Measurements from ENCODE around the gene RBM43. TPM values are rescaled to one million over a fixed set of nuclear protein-coding genes. Genes with fewer than 3 reads are reported as not detected.

Gene RBM43
- total and polyA plus RNA-seq, 4 experiments from 2014 or later = 2.2 to 20.7 (median 11.4) TPM

DNA sequence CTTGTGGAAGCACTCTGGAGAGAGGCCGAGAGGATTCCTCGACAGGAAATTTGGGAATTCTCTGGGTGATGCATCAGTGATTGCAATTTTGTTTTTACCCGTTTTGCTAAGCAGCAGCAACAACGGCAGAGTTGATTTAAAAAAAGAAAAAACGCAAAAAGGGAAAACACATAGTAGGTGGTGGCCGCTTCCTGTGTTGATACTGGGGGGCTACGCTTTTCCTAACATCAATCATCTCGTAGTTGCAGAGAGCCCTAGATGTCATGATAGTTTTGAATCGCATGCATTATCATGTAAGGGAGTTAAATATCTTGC lies 271 bp upstream of the RBM43 start:
- Histone ChIP-seq H3K9me3 (ENCODE audit: control insufficient read depth in 1 of 2, low read length in 2 of 2) (no peaks in the 10 kb centered on the region), H3K4me3 (ENCODE audit: low read length in 2 of 2) (peak overlapping the region; percentile 78 to 98), H3K36me3 (ENCODE audit: insufficient read depth, low read length) (no peaks in the 10 kb centered on the region), H3K27ac (ENCODE audit: low read depth, low read length) (peak overlapping the region; percentile 94), H3K4me1 (ENCODE audit: insufficient read depth, low read length) (peaks cover 20% of the 10 kb centered on the region), H3K27me3 (ENCODE audit: insufficient read depth, low read length) (no peaks in the 10 kb centered on the region)
- peaks cover 19 to 31% (median 22%) of the 10 kb centered on the region in 4 donors for H3K4me1 Mint-ChIP-seq
- H3K36me3 Mint-ChIP-seq = peaks cover 4 to 10% of the 10 kb centered on the region in 2 donors
- H3K4me3 Mint-ChIP-seq = peak overlapping the region; percentile 80 to 96 (median 94)
- H3K9me3 Mint-ChIP-seq = peaks cover 0 to 1% (median 0%) of the 10 kb centered on the region in 8 donors
- POLR2A ChIA-PET (ENCODE audit: partially characterized antibody) = interaction anchor here (0.8 to 5.2 kb wide), 13 partner anchors 9 to 1675 kb away, joined by 3 to 139 read pairs (median 8); partner anchors contain the start of genes ARL5A, ARL6IP6, MMADHC and NMI
- no peak for DNase-seq
- no peaks in the 10 kb centered on the region for H3K27me3 Mint-ChIP-seq
- CTCF ChIA-PET (ENCODE audit: partially characterized antibody) = interaction anchor here (0.7 to 2.3 kb wide), 5 partner anchors 12 to 1675 kb away, joined by 3 to 14 read pairs (median 4); partner anchors contain the start of gene NMI
- intact Hi-C loops (cut with micrococcal nuclease) = loop anchor here (1.0 to 5.0 kb wide), 6 partner anchors 27 to 1675 kb away; partner anchors contain the start of genes ARL5A, ARL6IP6, MMADHC and NMI
- peak overlapping the region; percentile 92 to 98 (median 97) for H3K27ac Mint-ChIP-seq

DNA sequence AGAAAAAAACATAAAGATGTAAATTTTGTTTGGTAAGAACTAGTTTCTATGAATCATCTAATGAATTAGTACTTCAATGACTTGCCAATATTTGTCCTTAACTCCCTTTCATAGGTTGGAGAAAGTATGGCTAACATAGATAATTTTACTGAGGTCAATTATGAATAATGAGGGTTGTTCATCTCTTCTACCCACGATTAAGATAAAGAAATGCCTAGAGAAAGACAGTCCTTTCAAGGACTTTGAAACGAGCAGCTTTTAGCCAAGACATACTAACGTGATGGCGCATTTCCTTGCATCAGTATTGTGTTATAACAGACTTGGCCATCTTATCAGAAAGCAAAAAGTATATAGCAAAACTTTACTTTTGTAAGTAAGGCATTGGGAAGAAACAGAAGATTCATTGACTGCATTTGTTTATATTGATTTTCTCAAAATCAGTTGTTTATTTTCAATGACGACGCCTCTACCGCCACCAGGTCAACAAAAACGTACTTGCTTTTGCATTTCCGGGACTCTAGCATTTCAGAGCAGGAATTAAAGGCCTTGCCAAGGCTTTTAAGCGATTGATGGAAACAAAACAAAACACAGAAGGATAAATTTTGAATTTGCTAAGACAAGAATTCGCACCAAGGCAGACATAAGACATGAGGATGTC lies 961 bp downstream of the RBM43 start:
- ChIA-PET CTCF (ENCODE audit: partially characterized antibody) (interaction anchor here (0.6 to 2.3 kb wide), 3 partner anchors 22 to 176 kb away, joined by 3 to 14 read pairs (median 6); partner anchors contain the start of gene NMI), POLR2A (ENCODE audit: partially characterized antibody) (interaction anchor here (0.9 to 5.2 kb wide), 13 partner anchors 13 to 1674 kb away, joined by 3 to 139 read pairs (median 8); partner anchors contain the start of genes ARL6IP6, MMADHC, NMI and RIF1)
- H3K27ac ChIP-seq (ENCODE audit: low read depth, low read length) = peak overlapping the region; percentile 94
- H3K27me3 ChIP-seq (ENCODE audit: insufficient read depth, low read length) = no peaks in the 10 kb centered on the region
- peak overlapping the region; percentile 85 to 100 (median 93) for H3K27ac Mint-ChIP-seq
- peaks cover 20% of the 10 kb centered on the region for H3K4me1 ChIP-seq (ENCODE audit: insufficient read depth, low read length)
- H3K36me3 Mint-ChIP-seq = peaks cover 4 to 13% of the 10 kb centered on the region in 2 donors
- peaks cover 0 to 1% (median 0%) of the 10 kb centered on the region in 8 donors for H3K9me3 Mint-ChIP-seq
- H3K4me1 Mint-ChIP-seq = peaks cover 19 to 32% (median 22%) of the 10 kb centered on the region in 4 donors
- intact Hi-C loops (cut with micrococcal nuclease) = loop anchor here (1.0 to 5.0 kb wide), 6 partner anchors 29 to 1674 kb away; partner anchors contain the start of genes ARL5A, ARL6IP6, MMADHC and NMI
- peak in 2 of 5 donors; percentile 63 for DNase-seq
- H3K9me3 ChIP-seq (ENCODE audit: control insufficient read depth in 1 of 2, low read length in 2 of 2) = no peaks in the 10 kb centered on the region
- H3K4me3 Mint-ChIP-seq = peak overlapping the region; percentile 80 to 98 (median 94)
- H3K4me3 ChIP-seq (ENCODE audit: low read length in 2 of 2) = peak overlapping the region; percentile 78 to 98
- no peaks in the 10 kb centered on the region for H3K36me3 ChIP-seq (ENCODE audit: insufficient read depth, low read length)
- H3K27me3 Mint-ChIP-seq = no peaks in the 10 kb centered on the region

DNA sequence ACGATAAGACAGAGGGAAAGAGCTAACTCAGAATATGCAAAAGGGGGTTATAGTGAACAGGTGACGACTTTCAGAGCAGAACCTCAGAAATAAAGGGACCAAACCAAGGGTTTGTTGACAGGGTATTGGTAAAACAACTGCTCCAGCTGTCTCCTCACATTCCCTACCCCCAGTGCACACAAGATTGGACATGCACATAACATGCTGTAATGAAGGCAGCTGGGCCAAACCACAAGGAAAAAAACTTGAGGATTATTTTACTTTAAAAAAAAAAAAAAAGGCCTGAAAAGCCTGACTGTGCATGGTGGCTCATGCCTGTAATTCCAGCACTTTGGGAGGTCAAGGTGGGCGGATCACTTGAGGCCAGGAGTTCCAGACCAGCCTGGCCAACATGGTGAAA lies 3.5 kb downstream of the RBM43 start:
- intact Hi-C loops (cut with micrococcal nuclease) = no loop called here
- CTCF ChIA-PET (ENCODE audit: partially characterized antibody) = interaction anchor here (3.2 kb wide), 1 partner anchor 18 kb away, joined by 11 read pairs; no protein-coding TSS in a partner anchor
- Mint-ChIP-seq H3K4me1 (peaks cover 22 to 39% (median 25%) of the 10 kb centered on the region in 4 donors), H3K27me3 (no peaks in the 10 kb centered on the region), H3K4me3 (no peak overlapping the region), H3K36me3 (peaks cover 25 to 31% of the 10 kb centered on the region in 2 donors), H3K9me3 (peaks cover 0 to 1% (median 0%) of the 10 kb centered on the region in 8 donors), H3K27ac (peak overlapping the region in 1 of 7 donors; percentile 8)
- H3K27me3 ChIP-seq (ENCODE audit: insufficient read depth, low read length) = no peaks in the 10 kb centered on the region
- no peak for DNase-seq
- POLR2A ChIA-PET (ENCODE audit: partially characterized antibody) = no interaction called here
- peaks cover 20% of the 10 kb centered on the region for H3K4me1 ChIP-seq (ENCODE audit: insufficient read depth, low read length)
- no peak overlapping the region for H3K27ac ChIP-seq (ENCODE audit: low read depth, low read length)
- no peak overlapping the region for H3K4me3 ChIP-seq (ENCODE audit: low read length in 2 of 2)
- no peaks in the 10 kb centered on the region for H3K9me3 ChIP-seq (ENCODE audit: control insufficient read depth in 1 of 2, low read length in 2 of 2)
- H3K36me3 ChIP-seq (ENCODE audit: insufficient read depth, low read length) = no peaks in the 10 kb centered on the region

DNA sequence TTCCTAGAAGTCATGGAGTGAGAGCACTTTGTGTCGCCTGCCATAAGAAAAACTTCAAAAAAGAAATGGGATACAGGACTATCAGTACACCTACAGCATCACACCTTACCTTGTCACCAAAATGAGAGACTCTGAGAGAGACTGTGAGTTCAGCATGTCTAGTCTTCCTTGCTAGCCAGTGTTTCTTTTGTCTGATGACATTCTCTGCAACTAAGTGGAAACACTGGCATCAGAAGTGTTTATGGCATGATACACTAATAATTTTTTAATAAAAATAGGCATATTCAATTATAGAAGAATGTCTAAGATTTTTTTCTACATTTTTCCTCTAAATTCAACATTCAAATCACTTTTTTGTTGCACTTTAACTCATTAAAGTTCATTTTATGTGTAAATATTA lies 9.0 kb downstream of the RBM43 start:
- Histone ChIP-seq H3K9me3 (ENCODE audit: control insufficient read depth in 1 of 2, low read length in 2 of 2) (peaks cover 0 to 7% of the 10 kb centered on the region in 2 donors), H3K4me1 (ENCODE audit: insufficient read depth, low read length) (no peaks in the 10 kb centered on the region), H3K4me3 (ENCODE audit: low read length in 2 of 2) (no peak overlapping the region), H3K36me3 (ENCODE audit: insufficient read depth, low read length) (peaks cover 12% of the 10 kb centered on the region), H3K27ac (ENCODE audit: low read depth, low read length) (no peak overlapping the region), H3K27me3 (ENCODE audit: insufficient read depth, low read length) (no peaks in the 10 kb centered on the region)
- DNase-seq = no peak
- no peak overlapping the region for H3K4me3 Mint-ChIP-seq
- CTCF ChIA-PET (ENCODE audit: partially characterized antibody) = no interaction called here
- H3K27me3 Mint-ChIP-seq = no peaks in the 10 kb centered on the region
- POLR2A ChIA-PET (ENCODE audit: partially characterized antibody) = no interaction called here
- intact Hi-C loops (cut with micrococcal nuclease) = no loop called here
- H3K9me3 Mint-ChIP-seq = peaks cover 0 to 34% (median 27%) of the 10 kb centered on the region in 8 donors
- no peak overlapping the region for H3K27ac Mint-ChIP-seq
- peaks cover 0 to 14% (median 10%) of the 10 kb centered on the region in 4 donors for H3K4me1 Mint-ChIP-seq
- H3K36me3 Mint-ChIP-seq = peaks cover 66 to 71% of the 10 kb centered on the region in 2 donors

DNA sequence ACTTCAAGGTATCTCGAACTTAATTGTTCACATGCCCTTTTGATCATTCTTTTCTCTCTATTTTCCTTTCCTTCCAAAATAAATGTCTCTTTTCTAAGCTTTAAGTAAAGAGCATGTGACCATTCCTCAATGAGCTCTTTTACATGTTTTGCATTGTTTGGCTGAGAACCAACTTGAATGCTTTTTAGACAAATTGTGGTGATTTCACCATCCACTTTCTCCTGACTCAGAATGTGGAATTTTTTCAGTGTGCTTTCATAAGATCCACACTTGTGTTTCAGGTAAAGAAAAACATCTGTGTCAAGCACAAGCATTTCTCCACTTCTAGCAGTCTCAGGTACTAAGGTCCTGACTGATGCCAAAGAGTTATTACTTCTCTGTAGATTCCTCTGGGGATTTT lies 10.7 kb downstream of the RBM43 start:
- no peak overlapping the region for H3K27ac ChIP-seq (ENCODE audit: low read depth, low read length)
- Mint-ChIP-seq H3K27me3 (no peaks in the 10 kb centered on the region), H3K4me3 (no peak overlapping the region), H3K27ac (no peak overlapping the region), H3K36me3 (peaks cover 64 to 72% of the 10 kb centered on the region in 2 donors), H3K4me1 (peaks cover 0 to 8% (median 7%) of the 10 kb centered on the region in 4 donors), H3K9me3 (peaks cover 0 to 41% (median 28%) of the 10 kb centered on the region in 8 donors)
- CTCF ChIA-PET (ENCODE audit: partially characterized antibody) = interaction anchor here (5.7 kb wide), 1 partner anchor 11 kb away, joined by 36 read pairs; no protein-coding TSS in a partner anchor
- H3K4me1 ChIP-seq (ENCODE audit: insufficient read depth, low read length) = no peaks in the 10 kb centered on the region
- DNase-seq = no peak
- H3K27me3 ChIP-seq (ENCODE audit: insufficient read depth, low read length) = no peaks in the 10 kb centered on the region
- POLR2A ChIA-PET (ENCODE audit: partially characterized antibody) = no interaction called here
- no peak overlapping the region for H3K4me3 ChIP-seq (ENCODE audit: low read length in 2 of 2)
- peaks cover 12% of the 10 kb centered on the region for H3K36me3 ChIP-seq (ENCODE audit: insufficient read depth, low read length)
- intact Hi-C loops (cut with micrococcal nuclease) = no loop called here
- peaks cover 0 to 10% of the 10 kb centered on the region in 2 donors for H3K9me3 ChIP-seq (ENCODE audit: control insufficient read depth in 1 of 2, low read length in 2 of 2)

DNA sequence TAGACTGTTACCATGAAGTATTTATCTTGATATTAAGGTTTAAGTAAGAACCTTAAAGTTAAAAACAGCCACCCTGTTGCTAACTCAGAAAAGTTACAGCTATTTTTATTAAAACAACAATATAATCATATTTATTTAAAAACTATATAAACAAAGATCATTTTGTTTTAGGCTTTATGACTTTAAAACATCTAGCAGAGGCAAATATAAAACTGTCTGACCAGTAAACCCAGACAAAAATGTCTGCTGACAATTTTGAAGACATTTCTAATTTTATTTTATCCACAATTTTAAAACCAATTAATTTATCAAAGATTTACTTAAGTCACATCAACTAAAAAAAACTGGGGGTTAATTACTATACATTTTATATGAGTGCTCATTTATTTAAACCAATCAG lies 14.2 kb downstream of the RBM43 start:
- intact Hi-C loops (cut with micrococcal nuclease) = no loop called here

DNA sequence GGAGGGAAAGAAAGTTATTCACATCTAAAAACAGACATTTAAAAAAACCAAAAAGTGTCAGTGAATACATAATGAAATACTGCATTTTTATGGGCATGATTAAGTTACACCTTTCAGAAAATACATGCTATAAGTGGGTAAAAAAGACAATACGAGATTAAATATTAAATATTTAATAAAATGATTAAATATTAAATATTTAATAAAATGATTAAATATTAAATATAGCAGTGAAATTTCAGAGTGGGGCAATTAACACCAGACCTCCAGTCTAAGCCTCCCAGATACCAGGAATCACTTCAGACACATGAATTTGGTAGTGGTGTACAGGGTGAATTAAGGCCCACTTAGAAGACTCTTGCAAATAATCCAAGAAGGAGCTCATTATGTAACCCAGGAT lies 15.5 kb downstream of the RBM43 start:
- Mint-ChIP-seq H3K4me1 (peaks cover 0 to 2% (median 0%) of the 10 kb centered on the region in 4 donors), H3K36me3 (peaks cover 37 to 45% of the 10 kb centered on the region in 2 donors), H3K27ac (no peak overlapping the region), H3K9me3 (peaks cover 0 to 52% (median 38%) of the 10 kb centered on the region in 8 donors), H3K27me3 (no peaks in the 10 kb centered on the region), H3K4me3 (no peak overlapping the region)
- H3K36me3 ChIP-seq (ENCODE audit: insufficient read depth, low read length) = peaks cover 4% of the 10 kb centered on the region
- intact Hi-C loops (cut with micrococcal nuclease) = no loop called here
- H3K4me1 ChIP-seq (ENCODE audit: insufficient read depth, low read length) = no peaks in the 10 kb centered on the region
- DNase-seq = no peak
- POLR2A ChIA-PET (ENCODE audit: partially characterized antibody) = no interaction called here
- CTCF ChIA-PET (ENCODE audit: partially characterized antibody) = no interaction called here
- H3K27me3 ChIP-seq (ENCODE audit: insufficient read depth, low read length) = no peaks in the 10 kb centered on the region
- no peak overlapping the region for H3K27ac ChIP-seq (ENCODE audit: low read depth, low read length)
- peaks cover 0 to 10% of the 10 kb centered on the region in 2 donors for H3K9me3 ChIP-seq (ENCODE audit: control insufficient read depth in 1 of 2, low read length in 2 of 2)
- H3K4me3 ChIP-seq (ENCODE audit: low read length in 2 of 2) = no peak overlapping the region

More for the DNA sequence above, 14.2 kb downstream of the RBM43 start:
- Histone ChIP-seq H3K27ac (ENCODE audit: low read depth, low read length) (no peak overlapping the region), H3K4me3 (ENCODE audit: low read length in 2 of 2) (no peak overlapping the region), H3K36me3 (ENCODE audit: insufficient read depth, low read length) (peaks cover 12% of the 10 kb centered on the region), H3K27me3 (ENCODE audit: insufficient read depth, low read length) (no peaks in the 10 kb centered on the region), H3K4me1 (ENCODE audit: insufficient read depth, low read length) (no peaks in the 10 kb centered on the region), H3K9me3 (ENCODE audit: control insufficient read depth in 1 of 2, low read length in 2 of 2) (peaks cover 0 to 10% of the 10 kb centered on the region in 2 donors)
- DNase-seq = no peak
- Mint-ChIP-seq H3K36me3 (peaks cover 49 to 58% of the 10 kb centered on the region in 2 donors), H3K27me3 (no peaks in the 10 kb centered on the region), H3K4me1 (peaks cover 0 to 2% (median 0%) of the 10 kb centered on the region in 4 donors), H3K9me3 (peaks cover 0 to 54% (median 40%) of the 10 kb centered on the region in 8 donors), H3K4me3 (no peak overlapping the region), H3K27ac (no peak overlapping the region)
- ChIA-PET CTCF (ENCODE audit: partially characterized antibody) (interaction anchor here (5.7 kb wide), 1 partner anchor 8 kb away, joined by 36 read pairs; no protein-coding TSS in a partner anchor), POLR2A (ENCODE audit: partially characterized antibody) (no interaction called here)
